Glomerular endothelial cell (primary cell): ENCODE measurements around the gene SRC. TPM values are rescaled to one million over a fixed set of nuclear protein-coding genes. Genes with fewer than 3 reads are reported as not detected.

Experiments
- DNase-seq: peaks from one replicate; pipeline ENCODE4 v3.0.0-alpha.2; 2011; ENCODE audit warnings: low read depth, low spot score; ENCODE audit errors: extremely low read depth
- total RNA-seq: library from RNA; depleted of rRNA; stranded (reverse); fragments of >200 nt; gene quantifications from 2 replicates; pipeline ENCODE4 v1.2.3, GENCODE V29; 2015

Gene SRC
- total RNA-seq, 1 donor from 2014 or later: 20.7 TPM

GRCh38 chr20:37442547-37442946, 96.6 kb downstream of the SRC start:
- no peak for DNase-seq

DNA sequence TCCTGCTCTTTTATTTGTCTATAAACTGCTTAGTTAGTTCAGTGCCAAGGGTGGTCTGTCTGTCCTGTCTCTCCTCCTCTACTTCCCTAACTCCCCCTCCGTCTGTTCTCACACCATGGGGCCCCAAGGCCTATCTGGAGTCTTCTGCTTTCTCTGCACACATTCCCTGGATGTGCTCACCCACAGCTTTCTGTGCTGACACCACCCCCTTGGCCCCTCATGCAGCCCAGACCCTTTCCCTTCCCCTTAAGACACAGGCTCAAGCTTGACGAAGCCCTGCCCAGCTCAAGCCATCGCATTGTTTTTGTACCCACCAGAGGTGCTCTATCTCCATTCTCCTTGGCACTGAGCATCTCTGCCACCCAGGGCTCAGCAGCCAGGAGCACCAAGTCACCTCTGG, 97.0 kb downstream of the SRC start:
- DNase-seq: no peak

GRCh38 chr20:37443596-37443995, 97.7 kb downstream of the SRC start:
- no peak for DNase-seq

- no peak for DNase-seq
Measured at GRCh38 chr20:37445041-37445440, 99.1 kb downstream of the SRC start.

DNA sequence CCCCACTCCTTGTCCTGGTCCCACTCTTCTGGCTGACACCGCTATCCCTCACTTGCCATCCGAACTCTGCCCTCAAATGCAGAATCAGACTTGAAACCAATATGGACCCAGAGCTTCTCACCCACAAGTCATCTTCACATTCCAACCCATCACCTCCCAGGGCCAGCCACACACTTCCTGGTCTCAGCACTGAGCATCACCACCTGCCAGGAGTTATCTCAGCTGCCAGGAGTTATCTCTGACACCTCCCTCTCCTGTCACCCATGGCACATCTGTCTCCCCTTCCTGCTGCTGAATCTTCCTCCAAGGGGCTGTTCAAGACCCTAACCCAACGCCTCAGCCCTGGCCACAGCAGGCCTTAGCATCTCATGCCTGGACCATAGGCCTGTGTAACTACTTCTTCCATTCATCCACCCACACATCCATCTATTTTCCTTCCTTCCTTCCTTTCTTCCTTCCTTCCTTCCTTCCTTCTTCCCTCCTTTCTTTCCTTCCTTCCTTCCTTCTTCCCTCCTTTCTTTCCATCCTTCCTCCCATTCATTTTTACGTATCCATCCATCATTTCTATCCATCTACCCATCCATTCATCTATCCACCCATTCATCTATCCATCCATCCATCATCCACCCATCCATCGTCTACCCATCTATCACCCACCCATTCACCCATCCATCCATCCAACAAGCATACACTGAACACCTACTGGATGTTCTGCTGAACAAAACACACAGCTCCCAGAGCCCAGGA, 100.5 kb downstream of the SRC start:
- DNase-seq: no peak

DNA sequence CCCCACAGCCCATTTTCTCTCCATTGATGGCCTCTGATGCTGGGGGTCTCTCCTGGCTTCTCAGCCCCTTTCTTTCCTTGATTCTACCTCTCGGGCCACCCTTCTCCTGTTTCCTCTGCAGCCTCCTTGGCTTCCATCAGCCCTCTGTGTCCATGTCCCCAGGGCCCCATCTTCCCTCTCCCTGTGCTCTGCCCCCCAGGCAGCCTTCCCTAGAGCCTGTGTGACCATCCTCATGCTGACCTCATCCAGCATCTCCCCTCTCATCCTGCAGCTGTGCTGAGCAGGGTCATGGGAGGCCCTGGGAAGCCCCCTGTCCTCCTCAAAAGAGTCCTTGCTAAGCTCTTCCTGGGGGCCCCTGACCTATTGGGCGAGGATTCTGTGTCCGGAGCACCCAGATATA, 101.7 kb downstream of the SRC start:
- no peak for DNase-seq

DNA sequence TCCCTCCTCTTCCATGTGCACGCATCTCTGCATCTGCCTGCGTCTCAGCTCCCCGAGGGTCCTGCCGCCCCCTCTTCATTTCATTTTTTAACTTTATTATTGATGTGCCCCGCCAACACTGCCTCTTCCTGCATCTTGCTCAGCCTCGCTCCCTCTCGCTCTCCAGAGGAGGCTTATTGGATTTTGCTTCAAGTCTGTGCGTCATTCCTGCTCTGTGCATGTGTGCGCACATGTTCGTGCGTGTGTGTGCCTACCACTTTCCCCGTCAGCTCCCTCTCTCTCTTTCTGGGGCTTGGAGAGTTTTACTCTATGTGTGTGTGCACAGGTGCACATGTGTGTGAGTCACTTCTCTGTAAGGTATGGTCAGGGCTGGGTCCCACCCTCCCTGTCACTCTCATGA, 103.3 kb downstream of the SRC start:
- DNase-seq: no peak

GRCh38 chr20:37450344-37450743, 104.4 kb downstream of the SRC start:
- DNase-seq: no peak

- DNase-seq: no peak
Measured at GRCh38 chr20:37451616-37452015, 105.7 kb downstream of the SRC start.

GRCh38 chr20:37452236-37452635, 106.3 kb downstream of the SRC start:
- no peak for DNase-seq

DNA sequence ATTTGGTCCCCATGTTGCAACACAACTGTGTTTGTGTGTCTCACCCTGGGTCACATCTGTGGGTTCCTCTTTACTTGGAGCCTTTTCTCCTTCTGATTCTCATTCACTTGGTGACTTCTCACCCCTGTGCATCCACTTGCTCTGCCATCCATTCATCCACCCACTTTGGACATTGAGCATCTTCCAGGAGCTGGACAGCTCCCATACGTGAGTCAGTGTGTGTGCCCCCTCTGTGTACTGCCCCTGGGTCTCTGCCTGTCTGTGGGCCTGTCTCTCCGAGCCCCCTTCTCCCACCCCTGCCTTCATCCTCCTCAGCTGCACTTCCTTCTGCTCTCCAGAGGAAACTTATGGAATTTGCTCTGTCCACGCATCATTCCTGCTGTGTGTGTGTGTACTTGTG, 107.3 kb downstream of the SRC start:
- DNase-seq: no peak

GRCh38 chr20:37453836-37454235, 107.9 kb downstream of the SRC start:
- DNase-seq: no peak

DNA sequence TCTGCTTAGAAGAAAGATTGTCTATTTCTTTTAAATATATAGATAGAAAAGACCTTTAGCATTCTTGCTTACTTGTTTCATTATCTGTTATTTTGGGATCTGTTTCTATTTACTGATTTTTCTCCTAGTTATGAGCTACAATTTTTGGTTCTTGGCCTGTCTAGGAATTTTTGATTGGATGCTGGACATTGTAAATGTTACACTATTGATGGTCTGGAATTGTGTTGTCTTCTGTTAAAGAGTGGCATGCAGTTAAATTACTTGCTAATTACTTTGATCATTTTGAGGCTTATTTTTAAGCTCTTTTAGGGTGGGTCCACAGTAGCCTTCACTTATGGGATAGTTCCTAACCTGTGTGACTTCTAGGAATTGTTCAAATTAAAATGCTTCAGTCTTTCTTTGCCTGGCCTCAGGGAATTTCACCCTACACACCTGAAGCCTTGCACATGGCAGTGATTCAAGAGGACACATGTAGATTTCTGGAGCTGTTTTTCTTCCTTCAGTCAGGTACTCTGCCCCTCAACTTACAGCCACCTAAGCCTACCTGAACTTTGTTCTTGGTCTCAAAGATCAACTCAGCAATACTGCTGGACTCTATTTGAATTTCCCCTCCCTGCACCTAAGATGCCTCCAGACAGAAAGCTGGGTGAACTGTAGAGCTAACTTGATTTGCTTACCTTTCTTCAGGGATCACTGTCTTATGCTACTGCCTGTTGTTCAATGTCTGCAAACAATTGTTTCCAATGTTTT, 108.9 kb downstream of the SRC start:
- no peak for DNase-seq

Other genes with a start within 250 kb of the SRC start
- gene RPN2, start 166.8 kb upstream of the SRC start, total RNA-seq: 299 and 312 TPM in 2 replicates
- gene MROH8, start 166.6 kb upstream of the SRC start, total RNA-seq: 3.2 and 3.5 TPM in 2 replicates
- not detected in 2 replicates for gene GHRH, start 84.3 kb upstream of the SRC start, total RNA-seq
- 26.4 and 32.4 TPM in 2 replicates for gene MANBAL, start 56.5 kb upstream of the SRC start, total RNA-seq
- 13.8 and 21.2 TPM in 2 replicates for gene NNAT, start 175.1 kb downstream of the SRC start, total RNA-seq
- gene BLCAP, start 181.7 kb downstream of the SRC start, total RNA-seq: 51.3 and 76.0 TPM in 2 replicates